Rectal smooth muscle tissue (tissue), 1 donor: Measurements from ENCODE around the gene NME5.

Source experiments
- H3K27ac ChIP-seq: one replicate; pipeline ENCODE4 v1.7.0; 2013; ENCODE audit warnings: low read depth, low read length, inconsistent platforms
- H3K27me3 ChIP-seq: one replicate; pipeline ENCODE4 v1.7.0; 2013; ENCODE audit warnings: low read length; ENCODE audit not compliant: control insufficient read depth, insufficient read depth
- H3K36me3 ChIP-seq: one replicate; pipeline ENCODE4 v1.7.0; 2013; ENCODE audit warnings: low read length; ENCODE audit not compliant: control insufficient read depth, insufficient read depth
- H3K4me1 ChIP-seq: one replicate; pipeline ENCODE4 v1.7.0; 2013; ENCODE audit warnings: low read length; ENCODE audit not compliant: control insufficient read depth, insufficient read depth
- H3K4me3 ChIP-seq: one replicate; pipeline ENCODE4 v1.7.0; 2013; ENCODE audit warnings: low read length
- H3K9ac ChIP-seq: one replicate; pipeline ENCODE4 v1.7.0; 2013; ENCODE audit warnings: low read length

Gene NME5

DNA sequence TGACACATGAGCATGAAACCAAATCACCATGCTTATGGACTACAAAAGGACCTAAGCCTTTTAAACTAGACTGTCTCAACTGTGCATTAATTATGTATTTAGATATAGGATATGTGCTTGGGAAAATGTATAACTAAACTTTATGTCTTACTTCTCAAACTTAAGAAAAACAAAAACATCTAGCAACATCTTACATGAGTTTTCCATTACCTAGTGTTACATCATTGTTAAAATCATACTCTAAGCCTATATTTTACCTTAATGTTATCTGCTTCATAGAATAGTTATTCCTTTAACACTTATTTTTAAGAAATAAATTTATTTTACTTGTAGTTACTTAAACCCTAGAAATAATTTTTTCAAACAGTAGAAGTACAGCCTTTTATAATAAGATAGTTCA, 24.0 kb downstream of the NME5 start:
- Histone ChIP-seq H3K27me3 (no peaks in the 10 kb centered on the region), H3K4me3 (no peak overlapping the region), H3K36me3 (no peaks in the 10 kb centered on the region), H3K9ac (no peak overlapping the region), H3K27ac (no peak overlapping the region), H3K4me1 (peaks cover 5% of the 10 kb centered on the region)

DNA sequence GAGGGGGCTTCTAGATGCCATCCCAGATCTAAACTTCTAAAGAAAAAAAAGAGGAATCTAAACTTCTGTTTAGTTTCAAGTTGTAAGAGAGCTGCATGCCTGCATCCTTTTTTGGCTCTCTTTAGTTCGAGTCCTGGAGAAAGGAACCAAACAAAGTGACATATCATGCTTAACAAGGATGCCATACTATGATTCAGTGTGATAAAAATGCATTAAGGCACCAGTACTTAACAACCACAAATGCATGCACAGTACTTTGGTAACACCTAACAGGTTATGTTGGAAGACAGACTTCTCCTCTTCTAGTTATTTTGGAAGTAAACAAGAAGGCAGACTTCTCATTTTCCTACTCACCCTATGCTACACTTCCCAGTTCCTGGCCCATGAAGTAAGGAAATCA, 27.3 kb downstream of the NME5 start:
- no peak overlapping the region for H3K4me3 ChIP-seq
- H3K27ac ChIP-seq, result peak overlapping the region; percentile 40
- no peaks in the 10 kb centered on the region for H3K27me3 ChIP-seq
- no peak overlapping the region for H3K9ac ChIP-seq
- peaks cover 5% of the 10 kb centered on the region for H3K4me1 ChIP-seq
- no peaks in the 10 kb centered on the region for H3K36me3 ChIP-seq

DNA sequence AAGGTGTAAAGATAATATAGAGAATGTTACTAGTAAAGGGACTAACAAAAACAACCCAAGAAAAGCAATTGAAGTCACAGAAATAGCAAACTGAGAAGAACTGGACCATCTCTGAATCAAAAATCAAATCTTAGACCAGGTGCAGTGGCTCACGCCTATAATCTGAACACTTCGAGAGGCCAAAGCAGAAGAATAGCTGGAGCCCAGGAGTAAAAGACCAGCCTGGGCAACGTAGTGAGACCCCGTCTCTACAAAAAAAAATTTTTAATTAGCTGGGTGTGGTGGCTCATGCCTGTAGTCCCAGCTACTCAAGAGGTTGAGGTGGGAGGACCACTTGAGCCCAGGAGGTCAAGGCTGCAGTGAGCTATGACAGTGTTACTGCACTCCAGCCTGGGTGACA, 28.0 kb downstream of the NME5 start:
- Histone ChIP-seq H3K4me1 (peaks cover 5% of the 10 kb centered on the region), H3K9ac (no peak overlapping the region)

DNA sequence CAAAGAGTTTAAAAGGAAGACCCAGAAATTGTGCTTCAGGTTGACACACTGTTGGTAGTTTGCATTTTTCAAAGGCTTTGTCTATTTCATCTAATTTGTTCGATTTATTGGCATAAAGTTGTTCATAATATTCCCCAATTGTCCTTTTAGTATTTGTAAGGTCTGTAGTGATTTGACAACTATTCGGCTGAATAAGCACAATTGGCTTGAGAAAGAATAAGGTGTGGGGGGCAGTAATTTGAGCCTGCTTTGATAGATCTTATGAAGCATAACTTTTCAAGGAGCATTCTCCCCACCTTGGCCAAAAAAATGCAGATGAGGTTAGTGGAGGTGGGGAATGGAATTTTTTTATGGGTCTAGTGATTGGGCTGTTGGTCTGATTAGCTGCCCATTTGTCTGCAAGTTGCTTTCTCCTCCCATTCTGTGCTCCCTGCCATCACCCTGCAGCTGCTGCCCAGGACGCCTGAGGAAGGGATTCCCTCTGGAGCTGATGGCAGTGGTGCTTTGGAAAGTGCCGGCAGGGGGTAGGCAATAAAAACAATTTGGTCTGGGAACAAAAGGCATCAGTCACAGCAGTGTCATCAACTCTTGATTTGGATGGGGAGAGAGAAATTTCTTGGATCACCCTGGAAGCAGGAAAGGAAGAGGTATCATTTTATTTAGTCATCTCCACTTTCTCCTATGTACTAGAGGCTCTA, 28.8 kb downstream of the NME5 start:
- peaks cover 5% of the 10 kb centered on the region for H3K4me1 ChIP-seq
- no peak overlapping the region for H3K4me3 ChIP-seq
- no peak overlapping the region for H3K9ac ChIP-seq
- H3K36me3 ChIP-seq, result no peaks in the 10 kb centered on the region
- H3K27ac ChIP-seq, result no peak overlapping the region
- H3K27me3 ChIP-seq, result no peaks in the 10 kb centered on the region

More for the DNA sequence above, 28.0 kb downstream of the NME5 start:
- Histone ChIP-seq H3K4me3 (no peak overlapping the region), H3K27me3 (no peaks in the 10 kb centered on the region), H3K36me3 (no peaks in the 10 kb centered on the region), H3K27ac (no peak overlapping the region)

DNA sequence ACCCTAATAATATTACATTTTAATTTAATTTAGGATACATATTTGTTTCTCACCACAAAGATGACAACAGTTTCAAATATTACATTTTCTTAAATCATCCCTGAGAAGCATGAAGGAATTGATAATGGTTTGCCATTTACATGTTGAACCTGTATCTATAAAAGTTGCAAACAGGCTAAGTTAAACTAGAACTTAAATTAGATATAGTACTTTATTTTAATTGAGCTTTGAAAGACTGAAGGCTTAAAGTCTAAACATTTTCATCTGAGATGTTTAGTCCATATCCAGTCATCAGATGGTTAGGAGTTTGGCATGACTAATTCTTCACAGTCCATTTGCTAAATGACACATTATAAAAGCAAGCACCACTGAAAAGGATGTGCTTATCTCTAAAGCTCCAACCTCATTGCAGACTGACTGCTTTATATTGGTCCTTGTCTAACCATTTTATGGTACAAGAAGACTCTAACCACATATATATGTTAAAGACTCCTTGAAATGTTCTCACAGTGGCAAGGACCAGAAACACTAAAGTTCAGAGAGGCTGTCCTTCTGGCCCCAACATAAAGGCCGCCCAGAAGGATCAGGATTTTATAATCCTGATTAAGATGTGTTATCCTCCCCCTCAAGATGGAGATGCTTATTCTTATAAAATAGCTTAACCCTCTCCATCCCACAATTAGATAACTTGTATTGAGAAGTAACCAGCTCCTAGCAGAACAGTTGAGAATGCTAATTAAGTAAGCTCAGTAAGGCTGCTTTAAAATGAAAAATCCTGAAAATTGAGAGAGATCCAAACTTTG, 29.6 kb downstream of the NME5 start:
- Histone ChIP-seq H3K27me3 (no peaks in the 10 kb centered on the region), H3K4me1 (peaks cover 5% of the 10 kb centered on the region), H3K36me3 (no peaks in the 10 kb centered on the region), H3K4me3 (no peak overlapping the region), H3K27ac (no peak overlapping the region), H3K9ac (no peak overlapping the region)

DNA sequence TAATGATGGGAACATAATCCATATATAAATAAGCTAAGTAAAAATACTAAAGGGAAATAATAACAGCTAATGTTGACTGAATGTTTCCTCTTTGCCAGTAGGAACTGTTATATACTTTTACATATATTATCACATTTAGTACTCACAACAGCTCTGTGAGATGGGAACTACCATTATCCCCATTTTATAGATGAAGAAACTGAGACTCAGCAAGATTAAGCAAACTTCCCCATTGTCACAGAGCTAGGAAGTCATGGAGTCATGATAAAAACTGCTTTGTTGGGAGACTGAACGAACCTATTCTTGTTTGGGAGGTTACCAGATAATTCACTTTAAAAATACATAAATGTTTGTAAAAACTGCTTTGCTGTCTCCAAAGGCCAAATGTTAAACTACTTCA, 32.0 kb downstream of the NME5 start:
- no peaks in the 10 kb centered on the region for H3K27me3 ChIP-seq

DNA sequence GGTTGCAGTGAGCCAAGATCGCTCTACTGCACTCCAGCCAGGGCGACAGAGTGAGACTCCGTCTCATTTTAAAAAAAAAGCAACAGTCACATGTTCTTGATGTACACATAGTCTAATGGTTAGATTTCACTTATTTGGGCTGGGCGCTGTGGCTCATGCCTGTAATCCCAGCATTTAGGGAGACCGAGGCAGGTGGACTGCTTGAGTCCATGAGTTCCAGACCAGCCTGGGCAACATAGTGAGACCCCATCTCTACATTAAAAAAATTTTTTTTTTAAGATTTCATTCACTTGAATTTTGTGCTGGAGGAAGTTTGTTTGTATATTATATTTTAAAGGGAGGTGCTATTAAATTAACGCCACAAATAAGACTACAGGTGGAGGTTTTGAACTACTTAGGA, 33.5 kb downstream of the NME5 start:
- Histone ChIP-seq H3K27ac (no peak overlapping the region), H3K36me3 (no peaks in the 10 kb centered on the region), H3K9ac (no peak overlapping the region), H3K27me3 (no peaks in the 10 kb centered on the region), H3K4me3 (no peak overlapping the region), H3K4me1 (no peaks in the 10 kb centered on the region)

More for the DNA sequence above, 32.0 kb downstream of the NME5 start:
- Histone ChIP-seq H3K36me3 (no peaks in the 10 kb centered on the region), H3K9ac (no peak overlapping the region), H3K4me1 (peaks cover 5% of the 10 kb centered on the region), H3K4me3 (no peak overlapping the region), H3K27ac (no peak overlapping the region)

DNA sequence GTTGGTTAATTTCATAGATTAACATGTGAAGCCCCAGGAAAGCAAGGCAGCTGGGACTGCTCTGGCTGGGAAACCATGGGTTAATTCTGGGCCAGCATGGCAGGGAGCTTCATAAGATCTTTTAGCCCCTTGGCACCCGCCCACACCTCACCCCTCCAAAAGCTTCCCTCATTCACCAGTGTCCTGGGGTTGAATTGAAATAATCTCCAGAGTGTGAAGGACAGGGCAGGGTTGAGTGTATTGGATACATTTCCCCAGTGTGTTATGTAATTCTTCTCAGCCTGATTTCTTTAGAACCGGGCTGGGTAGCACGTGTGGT, 36.0 kb downstream of the NME5 start:
- no peaks in the 10 kb centered on the region for H3K4me1 ChIP-seq
- H3K9ac ChIP-seq, result no peak overlapping the region
- H3K4me3 ChIP-seq, result no peak overlapping the region
- H3K27me3 ChIP-seq, result no peaks in the 10 kb centered on the region
- H3K27ac ChIP-seq, result no peak overlapping the region
- H3K36me3 ChIP-seq, result no peaks in the 10 kb centered on the region

DNA sequence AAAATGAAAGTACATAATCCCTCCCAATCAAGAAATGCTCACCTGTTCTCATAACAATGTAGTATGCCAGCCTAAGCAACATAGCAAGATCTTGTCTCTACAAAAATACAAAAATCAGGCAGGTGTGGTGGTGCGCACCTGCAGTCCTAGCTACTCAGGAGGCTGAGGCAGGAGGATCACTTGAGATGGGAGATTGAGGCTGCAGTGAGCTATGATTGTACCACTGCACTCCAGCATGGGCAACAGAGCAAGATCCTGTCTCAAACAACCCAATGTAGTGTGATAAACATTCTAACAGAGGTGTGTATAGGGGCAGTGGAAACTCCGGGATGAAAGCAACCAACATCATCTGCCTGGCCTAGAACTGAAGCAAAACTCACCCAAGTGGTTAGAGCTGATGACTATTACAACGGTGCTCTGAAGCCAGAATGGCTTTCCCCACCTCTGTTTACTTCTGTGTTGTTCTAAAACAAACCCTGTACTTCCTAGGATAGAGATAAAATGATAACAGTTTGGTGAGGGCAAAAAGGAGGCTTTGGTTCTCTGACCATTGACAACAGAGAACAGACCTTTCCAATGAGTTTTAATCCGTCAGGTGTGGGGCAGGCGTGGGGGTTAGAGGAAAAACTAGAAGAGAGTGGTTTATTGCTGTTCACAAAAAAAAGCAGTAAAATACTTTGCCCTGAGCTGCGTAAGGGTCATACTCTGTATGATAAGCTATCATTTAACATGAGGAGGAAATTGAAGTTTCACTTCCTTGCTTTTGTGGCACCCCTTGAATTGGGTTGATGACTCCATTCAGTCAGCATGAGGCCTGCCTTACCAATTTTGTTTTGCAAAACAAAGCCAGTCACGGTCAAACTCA, 36.5 kb downstream of the NME5 start:
- no peaks in the 10 kb centered on the region for H3K27me3 ChIP-seq
- no peak overlapping the region for H3K27ac ChIP-seq

DNA sequence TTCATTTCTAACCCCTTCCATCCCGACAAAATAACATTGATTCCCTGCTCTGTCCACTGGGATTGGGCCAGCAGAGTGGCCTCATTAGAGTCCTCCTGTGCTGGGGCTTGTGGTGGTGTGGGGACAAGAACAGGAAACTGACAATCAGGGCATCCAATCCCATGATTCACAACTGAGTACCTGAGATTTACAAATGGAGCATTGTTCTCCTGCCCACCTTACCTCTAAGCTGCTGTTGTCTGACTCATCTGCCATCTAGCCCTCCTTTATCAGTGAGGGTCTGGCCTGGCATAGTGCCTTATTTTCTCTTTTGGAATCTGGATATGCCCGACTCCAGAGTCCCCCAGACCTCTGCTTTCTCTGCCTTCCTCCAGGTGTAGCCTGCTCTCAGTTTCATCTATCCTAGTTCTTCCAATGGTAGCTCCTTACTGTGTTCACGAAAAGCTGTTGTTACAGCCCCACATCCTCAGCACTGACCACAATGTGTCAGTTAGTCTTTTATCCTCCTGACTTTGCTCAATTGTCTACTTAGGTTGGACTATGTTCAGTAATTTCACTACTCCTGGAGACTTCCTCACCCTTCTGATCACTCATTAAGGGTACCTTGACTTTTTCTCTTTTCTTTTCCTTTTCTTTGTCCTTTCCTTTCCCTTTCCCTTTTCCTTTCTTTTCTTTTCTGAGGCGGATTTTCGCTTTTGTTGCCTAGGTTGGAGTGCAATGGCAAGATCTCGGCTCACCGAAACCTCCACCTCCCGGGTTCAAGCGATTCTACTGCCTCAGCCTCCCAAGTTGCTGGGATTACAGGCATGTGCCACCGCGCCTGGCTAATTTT, 42.0 kb downstream of the NME5 start:
- H3K36me3 ChIP-seq, result no peaks in the 10 kb centered on the region
- no peak overlapping the region for H3K9ac ChIP-seq
- H3K4me3 ChIP-seq, result no peak overlapping the region
- H3K27ac ChIP-seq, result no peak overlapping the region
- H3K4me1 ChIP-seq, result no peaks in the 10 kb centered on the region
- H3K27me3 ChIP-seq, result no peaks in the 10 kb centered on the region

More for the DNA sequence above, 36.5 kb downstream of the NME5 start:
- Histone ChIP-seq H3K36me3 (no peaks in the 10 kb centered on the region), H3K9ac (no peak overlapping the region), H3K4me3 (no peak overlapping the region), H3K4me1 (no peaks in the 10 kb centered on the region)

DNA sequence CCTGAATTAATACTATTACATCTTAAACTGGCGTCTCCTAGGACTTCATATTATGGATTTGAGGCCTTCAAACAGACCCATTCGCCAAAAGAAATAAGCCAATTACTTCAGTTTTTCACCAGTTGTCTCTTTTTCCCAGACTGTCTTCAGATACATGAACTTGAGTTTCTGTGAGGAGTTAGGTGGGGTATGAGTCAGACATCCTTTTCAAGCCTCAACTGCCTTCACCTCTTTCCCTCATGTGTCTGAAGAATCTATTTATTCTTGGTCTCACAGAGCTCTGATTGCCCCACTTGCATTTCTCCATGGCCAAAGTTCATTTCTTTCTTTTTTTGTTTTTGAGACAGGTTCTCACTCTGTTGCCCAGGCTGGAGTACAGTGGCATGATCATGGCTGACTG, 42.9 kb downstream of the NME5 start:
- Histone ChIP-seq H3K27me3 (no peaks in the 10 kb centered on the region), H3K36me3 (no peaks in the 10 kb centered on the region), H3K4me1 (no peaks in the 10 kb centered on the region), H3K9ac (no peak overlapping the region), H3K4me3 (no peak overlapping the region), H3K27ac (no peak overlapping the region)
